ENCODE data around the gene PDE4B.

The PDE4B gene

DNA sequence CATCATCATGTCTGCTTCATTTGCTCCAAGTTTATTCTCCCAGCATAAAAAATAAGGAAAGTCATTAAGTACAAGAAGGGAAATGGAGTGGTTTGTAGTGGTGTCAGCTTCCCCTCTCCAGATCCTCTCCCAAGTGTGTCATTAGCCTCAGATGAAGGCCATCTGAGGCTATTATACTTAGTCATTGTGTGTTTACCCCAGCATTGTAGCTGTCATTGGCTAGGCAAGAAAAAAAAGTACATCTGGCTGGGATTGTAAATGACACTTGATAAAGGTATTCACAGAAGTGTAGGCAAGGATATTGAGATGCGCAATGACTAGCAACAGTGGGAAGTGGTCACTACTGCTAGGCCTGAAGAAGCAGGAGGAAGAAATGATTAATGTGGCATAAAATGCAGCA, 424.3 kb downstream of the PDE4B start:
- FAIRE-seq, result no peak
- no peak for DNase-seq (ENCODE audit: insufficient read length, low spot score)

DNA sequence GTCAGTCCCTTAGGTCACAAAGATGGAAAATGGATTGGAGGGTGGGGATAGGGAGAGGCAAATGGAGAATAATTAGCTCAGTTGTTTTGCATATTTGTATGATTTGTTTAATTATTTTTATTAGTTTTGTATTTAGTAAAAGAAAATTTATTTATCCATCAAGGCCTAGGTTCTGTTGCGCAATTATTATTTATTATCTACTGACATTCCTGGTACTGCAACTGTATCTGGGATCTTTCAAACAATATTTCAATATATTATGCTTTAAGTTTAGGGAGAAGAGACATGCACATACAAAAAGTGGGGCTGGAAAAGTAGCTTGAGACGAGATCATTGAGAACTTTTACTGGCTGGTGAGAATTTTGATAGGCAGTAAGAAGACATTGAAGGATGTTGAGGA, 424.9 kb downstream of the PDE4B start:
- FAIRE-seq (no peak), DNase-seq (ENCODE audit: insufficient read length, low spot score) (no peak)

DNA sequence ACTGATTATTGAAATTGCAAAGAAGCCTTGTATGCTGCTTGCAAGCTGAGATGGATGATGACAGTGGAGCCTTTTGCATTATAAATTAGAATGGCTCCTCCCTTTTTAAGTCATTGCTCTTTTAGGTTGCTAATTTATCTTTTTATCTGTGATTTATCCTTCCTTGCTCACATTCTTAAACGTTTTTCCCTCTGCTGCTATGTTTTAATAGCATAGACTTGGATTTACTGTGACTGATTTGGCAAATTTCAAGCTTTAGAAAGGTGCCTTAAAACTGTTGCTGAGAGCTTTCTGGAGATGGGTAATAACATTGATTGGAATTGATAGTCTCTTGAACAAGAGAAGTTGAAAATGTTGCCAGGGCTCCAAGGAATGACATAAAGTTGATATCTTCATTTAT, 427.8 kb downstream of the PDE4B start:
- no peak for FAIRE-seq
- no peak for DNase-seq (ENCODE audit: insufficient read length, low spot score)

DNA sequence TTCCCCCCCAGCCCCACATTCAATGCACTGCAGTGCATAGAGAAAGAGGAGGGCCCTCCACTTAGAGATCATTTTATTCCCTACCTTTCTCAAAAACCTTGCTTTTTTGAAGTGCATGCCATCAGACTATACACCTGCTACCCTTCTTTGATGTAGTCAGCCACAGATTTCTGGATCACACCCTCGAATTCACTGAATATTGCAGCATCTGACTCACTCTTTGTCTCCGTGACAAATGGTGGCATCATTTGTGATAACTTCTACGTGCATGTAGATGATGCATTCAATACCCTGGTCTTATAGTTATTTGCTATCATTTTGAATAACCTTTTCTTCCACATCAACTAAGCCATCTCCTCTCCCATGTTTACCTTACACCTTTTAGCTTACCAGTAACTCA, 431.0 kb downstream of the PDE4B start:
- no peak for DNase-seq (ENCODE audit: insufficient read length, low spot score)

DNA sequence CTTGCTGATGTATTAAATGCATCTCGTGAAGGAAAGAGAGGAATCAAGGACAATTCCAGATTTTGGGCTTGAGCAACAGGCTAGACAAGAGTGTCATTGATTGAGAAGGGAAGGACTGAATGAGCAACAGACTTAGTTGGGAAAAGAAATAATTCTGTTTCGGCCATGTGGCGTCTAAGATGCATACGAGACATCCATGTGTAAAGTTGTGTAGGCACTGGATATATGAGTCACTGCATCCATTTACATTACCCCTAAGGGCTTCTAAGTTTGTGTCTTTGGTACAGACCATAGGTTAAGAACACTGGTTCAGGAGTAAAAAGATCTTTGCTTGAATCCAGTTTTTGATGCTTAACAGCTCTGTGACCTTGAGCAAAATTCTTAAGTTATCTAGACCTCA, 434.3 kb downstream of the PDE4B start:
- FAIRE-seq, result no peak
- no peak for DNase-seq (ENCODE audit: insufficient read length, low spot score)

More for the DNA sequence above, 431.0 kb downstream of the PDE4B start:
- no peak for FAIRE-seq

DNA sequence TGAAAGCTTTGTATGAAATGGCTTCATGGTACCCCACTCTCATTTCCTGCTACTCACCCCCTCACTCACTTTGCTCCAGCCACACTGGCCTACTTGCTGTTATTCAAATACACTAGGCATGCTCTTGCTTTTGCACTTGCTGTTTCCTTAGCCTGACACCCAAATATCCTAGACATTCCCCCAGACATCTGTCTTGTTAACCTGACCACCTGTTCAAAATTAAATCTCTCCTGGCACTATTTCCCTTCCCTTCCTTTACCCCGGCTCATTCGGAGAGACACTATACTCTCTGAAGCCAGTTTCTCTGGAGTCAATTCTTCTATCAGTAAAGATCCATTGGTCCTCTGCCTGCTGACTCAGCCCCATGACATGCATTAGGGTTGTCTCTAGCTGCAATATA, 435.3 kb downstream of the PDE4B start:
- FAIRE-seq (no peak), DNase-seq (ENCODE audit: insufficient read length, low spot score) (no peak)

DNA sequence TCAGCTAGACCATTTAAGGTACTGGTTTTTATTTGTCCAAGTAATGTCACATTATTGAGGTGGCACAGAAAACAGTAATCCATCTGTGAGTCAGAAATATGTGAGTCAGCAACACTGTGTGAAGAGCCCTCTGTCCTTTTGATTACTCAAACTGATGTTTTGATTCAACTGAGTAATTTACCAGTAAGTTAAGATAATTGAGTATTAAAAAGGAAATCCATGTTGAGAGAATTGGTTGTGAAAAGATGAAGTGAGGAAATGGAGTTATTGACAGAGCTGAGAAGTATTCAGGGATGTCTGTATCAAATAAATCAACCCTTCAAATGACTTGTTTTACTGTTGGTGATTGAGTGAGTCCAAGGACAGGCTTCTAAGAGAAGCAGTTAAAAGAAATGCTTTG, 438.5 kb downstream of the PDE4B start:
- FAIRE-seq, result no peak
- no peak for DNase-seq (ENCODE audit: insufficient read length, low spot score)

DNA sequence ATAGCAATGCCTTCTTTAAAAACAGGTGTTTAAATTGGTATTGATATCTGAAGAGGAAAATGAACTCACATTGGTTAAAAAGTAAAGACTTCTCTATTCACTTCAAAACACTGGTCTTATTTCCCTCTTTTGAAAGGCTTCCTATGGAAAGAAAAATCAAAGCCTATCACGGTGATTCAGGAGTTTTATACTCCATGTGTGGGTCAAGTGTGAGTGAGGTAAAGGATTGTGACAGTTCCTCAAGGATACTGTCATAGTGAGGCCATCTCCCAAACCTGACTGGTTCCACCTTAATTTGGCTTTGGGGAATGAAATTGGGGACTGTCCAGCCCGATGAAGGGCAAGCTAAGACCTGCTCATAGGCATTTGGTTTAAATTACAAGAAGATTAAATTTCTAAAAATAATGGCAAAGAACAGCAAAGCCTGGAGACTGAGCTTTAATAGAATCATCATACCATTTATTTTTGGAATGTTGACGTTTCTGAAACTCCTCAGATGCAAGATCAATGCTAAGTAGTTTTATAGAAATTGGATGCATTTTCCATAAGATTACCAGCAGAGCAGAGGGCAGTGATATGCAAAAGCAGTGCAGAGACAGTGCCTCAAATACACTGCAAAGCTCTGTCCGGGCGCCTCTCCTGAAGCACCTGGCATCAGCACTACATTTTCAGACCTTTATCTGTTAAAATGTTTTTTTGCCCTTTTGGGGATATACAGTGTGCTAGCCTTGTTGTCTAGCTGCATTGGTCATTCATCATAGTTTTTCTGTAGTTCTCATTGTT, 439.2 kb downstream of the PDE4B start:
- no peak for DNase-seq (ENCODE audit: insufficient read length, low spot score)
- no peak for FAIRE-seq

DNA sequence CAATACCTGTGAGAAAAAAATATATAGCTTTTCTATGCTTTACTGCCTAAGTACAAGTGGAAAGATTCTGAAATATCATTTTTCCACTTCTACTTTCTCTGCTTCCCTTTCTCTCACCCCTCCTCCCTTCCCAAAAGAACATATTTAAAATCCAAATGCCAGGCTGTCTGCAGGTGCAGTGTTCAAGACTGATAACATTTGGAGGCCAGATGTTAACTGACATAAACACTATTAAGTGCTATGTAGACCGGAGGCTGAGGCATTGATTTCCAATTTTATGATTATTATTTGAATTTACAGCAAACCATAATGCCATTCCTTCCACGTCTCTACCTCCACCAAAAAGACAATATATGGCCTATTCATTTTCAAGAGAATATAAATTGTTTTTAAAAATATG, 444.3 kb downstream of the PDE4B start:
- DNase-seq (ENCODE audit: insufficient read length, low spot score) (no peak), FAIRE-seq (no peak)

DNA sequence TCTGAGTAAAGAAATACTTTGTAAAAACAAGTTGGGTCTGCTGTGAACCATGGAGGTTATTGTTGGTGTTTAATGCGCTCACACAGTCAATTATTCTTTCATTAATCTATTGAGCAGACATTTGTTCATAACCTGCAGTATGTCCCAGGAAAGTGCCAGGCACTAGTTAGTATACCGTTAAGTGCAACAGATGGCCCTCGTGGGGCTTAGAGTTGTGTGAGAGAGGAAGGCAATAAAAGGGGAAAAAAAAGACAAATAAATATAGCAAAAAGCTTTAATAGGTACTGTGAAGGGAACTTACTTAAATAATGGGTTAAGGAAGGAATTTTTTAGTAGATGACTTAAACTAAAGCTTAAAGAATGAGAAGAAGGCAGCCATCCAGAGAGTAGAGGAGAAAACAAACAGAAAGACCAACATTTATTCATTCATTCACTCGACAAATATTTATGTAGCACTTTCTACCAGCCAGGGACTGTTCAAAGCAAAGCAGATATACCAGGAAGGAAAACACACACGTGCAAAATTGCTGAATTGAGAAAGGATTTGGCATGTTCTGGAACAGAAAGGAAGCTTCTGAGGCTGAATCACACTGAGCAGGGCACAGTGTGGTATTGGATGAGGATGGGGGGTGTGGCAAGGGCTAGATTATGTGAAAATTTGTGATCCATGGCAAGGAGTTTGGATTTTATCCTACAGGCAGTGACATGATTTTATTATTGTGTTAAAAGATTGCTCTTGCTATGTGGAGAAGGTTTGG, 445.2 kb downstream of the PDE4B start:
- FAIRE-seq (no peak), DNase-seq (ENCODE audit: insufficient read length, low spot score) (no peak)

DNA sequence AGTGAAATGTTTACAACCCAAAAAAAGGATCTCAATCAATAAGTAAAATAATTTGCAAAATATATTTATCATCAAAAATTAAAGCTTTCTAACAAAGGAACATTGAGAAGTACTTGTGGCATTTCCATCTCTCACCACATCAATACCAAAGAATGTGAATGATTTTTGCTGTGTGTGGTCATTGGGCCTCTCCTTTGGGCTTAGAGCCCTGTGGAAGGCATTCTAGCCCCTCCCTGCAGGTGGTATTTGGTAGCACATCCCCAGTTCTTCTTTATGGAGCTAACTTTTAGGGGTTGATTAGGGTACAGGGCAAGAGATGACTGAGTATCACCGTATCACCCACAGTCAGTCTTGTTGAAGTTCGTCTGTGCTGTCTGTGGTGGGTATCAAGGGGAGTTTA, 447.1 kb downstream of the PDE4B start:
- DNase-seq (ENCODE audit: insufficient read length, low spot score) (no peak), FAIRE-seq (no peak)

DNA sequence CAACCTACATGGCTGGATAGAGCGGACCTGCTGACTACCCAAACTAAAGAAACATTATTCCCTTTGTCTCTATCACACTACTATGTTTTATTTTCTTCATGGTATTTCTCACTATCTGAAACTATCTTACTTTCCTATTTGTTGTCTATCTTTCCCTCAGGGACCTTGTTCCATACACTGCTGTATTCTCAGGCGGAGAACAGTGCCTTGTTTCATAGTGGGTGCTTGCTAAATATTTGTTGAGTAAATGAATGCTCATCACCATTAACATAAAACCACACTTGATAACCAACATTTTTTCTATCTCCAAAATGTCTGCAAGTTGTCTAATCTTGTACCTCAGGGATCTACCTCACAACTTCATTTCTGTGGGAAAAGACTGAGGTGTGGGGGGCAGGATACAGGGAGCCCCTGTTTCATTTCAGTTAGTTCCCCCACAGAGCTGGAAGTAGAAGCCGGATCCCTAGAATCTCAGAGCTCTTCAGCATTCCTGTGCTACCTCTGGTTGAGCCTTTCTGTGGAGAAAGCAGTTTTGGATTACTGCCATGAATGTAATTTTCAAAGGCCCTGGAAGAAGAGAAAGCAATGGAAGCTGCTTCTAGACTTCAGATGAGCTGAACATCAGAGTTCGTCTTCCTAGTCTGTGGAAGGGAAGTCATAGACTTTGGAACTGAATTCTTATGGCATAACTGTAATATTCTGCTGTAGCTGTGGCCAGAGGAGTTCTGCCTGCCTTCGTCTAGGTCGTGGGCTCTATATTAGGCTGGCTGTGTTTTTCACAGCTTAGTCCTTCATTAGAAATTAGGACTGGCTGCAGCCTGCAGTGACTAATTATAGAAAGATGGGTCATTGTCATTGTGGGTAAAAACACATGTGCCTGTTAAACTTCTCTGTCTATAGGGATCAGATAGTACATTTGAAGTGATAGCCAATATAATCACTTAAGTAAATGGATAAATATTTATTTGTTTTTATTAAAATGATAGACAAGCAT, 448.1 kb downstream of the PDE4B start:
- DNase-seq (ENCODE audit: insufficient read length, low spot score), result no peak
- no peak for FAIRE-seq

DNA sequence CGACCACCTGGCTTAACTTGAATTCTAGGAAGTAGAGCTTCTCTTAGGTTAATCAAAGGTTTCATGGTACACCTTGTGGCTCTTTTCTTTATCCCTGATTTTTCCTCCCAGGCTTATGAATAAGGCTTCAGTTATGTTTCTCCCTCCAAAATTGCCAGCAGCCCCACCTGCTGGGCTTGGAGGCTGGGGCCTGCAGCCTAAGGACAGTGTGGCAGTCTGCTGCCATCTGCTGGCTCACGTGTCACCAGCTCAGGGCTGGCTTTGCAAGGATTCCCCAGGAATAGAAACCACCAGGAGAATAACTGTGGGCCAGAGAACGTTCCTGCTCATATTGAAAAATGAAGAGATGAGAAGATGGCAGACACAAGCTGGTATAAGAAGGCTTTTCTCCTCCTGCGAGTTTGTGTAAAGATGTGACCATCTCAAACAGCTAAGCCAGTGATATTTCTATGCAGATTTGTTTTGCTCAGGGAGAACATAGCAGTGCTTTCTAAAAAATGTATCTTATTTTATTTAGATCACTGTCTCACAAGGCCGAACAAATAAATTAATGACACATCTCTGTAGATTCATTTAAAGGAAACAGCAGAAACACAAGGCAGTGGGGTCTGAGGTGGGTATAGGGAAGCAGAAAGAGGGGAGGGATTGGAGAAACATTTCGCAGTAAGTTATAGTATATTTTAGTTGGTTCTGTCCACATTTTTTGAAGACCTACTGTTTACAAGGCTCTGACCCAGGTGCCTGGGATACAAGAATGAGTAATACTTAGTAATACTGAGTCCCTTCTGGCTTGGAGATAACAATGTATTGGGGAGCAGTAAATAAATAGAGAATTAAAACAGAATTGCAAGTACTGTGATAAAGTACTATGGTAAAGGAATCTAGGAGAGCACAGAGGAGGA, 450.2 kb downstream of the PDE4B start:
- peak; percentile 97 for FAIRE-seq

DNA sequence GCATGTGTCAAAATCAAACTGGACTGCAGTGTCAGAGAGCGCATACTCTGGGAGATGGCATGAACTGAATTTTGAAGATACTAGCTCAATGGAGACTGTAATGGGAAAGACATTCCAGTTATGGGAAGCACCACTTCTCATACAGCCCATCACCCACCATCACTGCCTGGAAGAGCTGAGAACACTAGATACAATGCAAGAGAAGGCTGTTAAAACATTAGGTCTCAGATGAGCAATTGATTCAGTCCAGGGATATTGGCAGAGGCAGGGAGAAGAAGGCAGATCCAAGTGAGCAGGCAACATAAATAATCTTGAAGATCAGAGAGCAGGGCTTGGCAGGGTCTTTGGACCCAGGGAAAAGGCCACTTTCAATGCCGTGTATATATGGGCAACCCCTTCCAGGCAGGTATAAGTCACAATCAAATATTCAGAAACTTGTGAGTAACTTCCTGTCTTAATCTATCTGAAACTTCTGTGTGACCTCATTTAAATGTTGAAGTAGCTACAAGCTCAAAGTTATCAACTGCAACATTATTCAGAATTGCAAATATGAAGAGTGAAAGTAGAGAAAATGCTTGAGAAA, 450.9 kb downstream of the PDE4B start:
- FAIRE-seq, result peak; percentile 66
- no peak for DNase-seq (ENCODE audit: insufficient read length, low spot score)

More for the DNA sequence above, 450.2 kb downstream of the PDE4B start:
- peak; percentile 27 for DNase-seq (ENCODE audit: insufficient read length, low spot score)

DNA sequence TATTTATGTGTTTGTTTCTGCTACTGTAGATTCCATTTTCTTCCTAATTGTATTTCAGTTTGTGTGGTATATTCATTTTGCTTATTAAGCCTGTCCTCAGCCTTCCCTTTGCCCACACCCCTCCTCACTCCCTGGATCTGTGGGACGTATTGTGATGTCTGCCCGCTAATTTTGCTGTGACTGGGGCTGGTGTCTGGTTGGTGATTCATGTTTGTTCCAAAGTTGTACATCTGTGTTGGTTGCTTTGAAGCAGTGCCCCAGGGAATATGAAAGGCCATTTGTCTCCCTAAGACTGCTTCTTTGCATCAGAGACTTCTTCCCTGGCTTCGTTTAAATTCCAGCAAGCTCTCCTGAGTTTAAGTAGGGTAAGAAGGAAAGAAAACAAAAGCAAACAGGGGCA, 451.7 kb downstream of the PDE4B start:
- no peak for FAIRE-seq
- no peak for DNase-seq (ENCODE audit: insufficient read length, low spot score)

DNA sequence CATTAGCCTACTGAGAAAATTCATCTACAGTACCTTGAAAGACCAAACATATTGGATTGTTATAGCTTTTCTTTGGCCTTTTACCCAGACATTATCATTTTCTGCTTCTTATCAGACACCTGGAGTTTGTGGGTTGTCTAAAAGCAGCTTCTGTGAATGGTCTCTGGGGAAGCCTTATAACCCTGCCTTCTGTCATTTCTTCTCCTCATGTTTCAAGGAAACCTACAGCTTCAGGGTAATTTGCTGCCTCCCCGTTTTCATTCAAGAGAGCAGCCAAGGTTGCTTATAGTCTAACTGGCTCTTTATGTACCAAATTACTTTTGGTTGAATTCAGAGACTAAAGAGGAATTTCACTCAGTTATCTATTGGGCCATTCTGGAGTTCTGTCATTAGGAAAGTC, 453.0 kb downstream of the PDE4B start:
- DNase-seq (ENCODE audit: insufficient read length, low spot score), result no peak
- FAIRE-seq, result no peak

DNA sequence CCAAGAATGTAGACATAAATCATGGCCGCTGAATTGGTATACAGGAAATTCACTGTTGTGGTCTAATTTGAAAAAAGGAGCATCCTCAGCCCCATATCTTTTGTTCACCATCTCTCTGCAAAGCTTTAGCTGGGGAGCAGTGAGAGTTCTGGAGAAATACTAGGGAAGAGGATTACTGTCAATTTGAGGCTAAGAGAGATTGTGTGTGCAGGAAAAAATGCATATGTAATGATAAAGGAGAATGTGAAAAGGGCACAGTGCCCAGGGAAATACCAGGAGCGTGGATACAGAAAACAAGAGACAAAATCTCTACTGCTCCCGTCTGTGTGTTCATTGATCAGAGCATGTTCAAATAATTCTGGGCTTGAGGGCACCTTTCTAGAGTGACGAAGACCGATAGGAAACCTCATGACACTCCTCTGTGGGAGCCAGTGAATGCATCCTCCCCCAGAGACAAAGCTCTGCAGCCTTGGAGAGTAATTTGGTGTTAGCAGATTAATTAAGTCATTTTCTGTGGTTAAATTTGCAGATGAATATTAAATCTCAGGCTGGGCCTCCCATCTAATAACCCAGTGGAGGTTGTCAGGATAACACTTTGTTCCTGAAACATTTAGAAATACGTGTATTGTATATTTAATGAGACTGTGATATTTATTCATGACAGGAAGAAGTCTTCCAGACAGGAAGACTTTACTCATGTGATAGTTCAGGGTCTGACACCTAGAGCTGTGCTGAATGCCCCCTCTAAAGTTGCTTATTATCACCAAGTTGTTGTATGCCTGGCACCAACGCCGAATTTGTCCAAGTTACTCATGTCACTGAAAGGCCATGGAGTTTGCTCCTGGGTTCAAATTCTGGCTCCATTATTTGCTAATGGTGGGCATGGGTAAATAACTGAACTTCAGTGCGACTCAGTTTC, 453.9 kb downstream of the PDE4B start:
- DNase-seq (ENCODE audit: insufficient read length, low spot score), result no peak
- FAIRE-seq, result peak; percentile 74

DNA sequence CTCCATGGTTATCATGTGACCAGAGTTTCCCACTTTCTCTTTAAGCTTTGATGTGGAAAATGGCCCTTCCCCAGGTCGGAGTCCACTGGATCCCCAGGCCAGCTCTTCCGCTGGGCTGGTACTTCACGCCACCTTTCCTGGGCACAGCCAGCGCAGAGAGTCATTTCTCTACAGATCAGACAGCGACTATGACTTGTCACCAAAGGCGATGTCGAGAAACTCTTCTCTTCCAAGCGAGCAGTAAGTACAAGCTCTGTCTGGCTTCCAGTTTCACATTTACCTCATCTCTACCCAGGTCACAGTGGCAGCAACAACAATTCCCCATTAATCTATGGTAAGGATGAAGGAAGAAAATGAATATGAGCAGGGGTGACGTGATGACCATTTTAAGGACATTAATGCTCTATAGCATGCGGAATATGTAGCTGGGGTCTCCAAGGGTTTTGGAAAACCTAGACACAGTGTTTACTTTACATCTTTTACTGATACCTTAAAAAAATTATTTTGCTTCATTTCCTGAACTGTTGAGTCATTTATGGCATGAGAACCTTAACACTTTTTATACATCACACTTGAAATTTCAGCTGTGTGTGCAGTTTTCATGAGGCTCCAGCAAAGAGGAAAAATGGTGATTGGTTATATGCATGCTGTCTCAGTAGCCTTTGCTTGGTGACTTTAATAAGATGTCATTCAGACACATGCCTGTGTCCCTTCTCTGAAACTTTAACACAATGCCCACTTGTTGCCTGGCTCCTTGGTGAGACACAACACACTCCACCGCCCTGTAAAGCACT, 454.9 kb downstream of the PDE4B start:
- FAIRE-seq, result peak; percentile 87
- peak; percentile 13 for DNase-seq (ENCODE audit: insufficient read length, low spot score)

Measured in GM19239 (cell line).